ENCODE results near the gene C3orf20. TPM values are rescaled to one million over a fixed set of nuclear protein-coding genes. Genes with fewer than 3 reads are reported as not detected.
"Not testable (repeated sequence)": the region's sequence is repeated elsewhere in the genome, so short reads cannot be mapped to it uniquely, and the experiment has no call there.

Gene C3orf20
- total RNA-seq, 2 experiments from 2014 or later = 0.14 TPM; not detected in 1

GRCh38 chr3:14808025-14808424 is 133.1 kb downstream of the C3orf20 start:
- Mint-ChIP-seq H3K27me3 (peaks cover 51% of the 10 kb centered on the region), H3K4me1 (peaks cover 17% of the 10 kb centered on the region), H3K9me3 (no peaks in the 10 kb centered on the region), H3K27ac (no peak overlapping the region), H3K36me3 (no peaks in the 10 kb centered on the region), H3K4me3 (no peak overlapping the region)
- DNase-seq = no peak

GRCh38 chr3:14808502-14809266 is 133.7 kb downstream of the C3orf20 start:
- DNase-seq = no peak
- Mint-ChIP-seq H3K27me3 (peaks cover 54% of the 10 kb centered on the region), H3K9me3 (no peaks in the 10 kb centered on the region), H3K4me3 (no peak overlapping the region), H3K4me1 (peaks cover 17% of the 10 kb centered on the region), H3K27ac (no peak overlapping the region), H3K36me3 (no peaks in the 10 kb centered on the region)

GRCh38 chr3:14809611-14810010 is 134.7 kb downstream of the C3orf20 start:
- Mint-ChIP-seq H3K27me3 (peaks cover 59% of the 10 kb centered on the region), H3K4me1 (peaks cover 11% of the 10 kb centered on the region)
- not testable (repeated sequence) for H3K4me3 Mint-ChIP-seq, H3K27ac Mint-ChIP-seq, DNase-seq, H3K36me3 Mint-ChIP-seq, H3K9me3 Mint-ChIP-seq

- no peak overlapping the region for H3K4me3 Mint-ChIP-seq
- H3K27ac Mint-ChIP-seq = no peak overlapping the region
- H3K27me3 Mint-ChIP-seq = peaks cover 57% of the 10 kb centered on the region
- H3K36me3 Mint-ChIP-seq = no peaks in the 10 kb centered on the region
- DNase-seq = no peak
- peaks cover 6% of the 10 kb centered on the region for H3K4me1 Mint-ChIP-seq
- no peaks in the 10 kb centered on the region for H3K9me3 Mint-ChIP-seq
Measured at GRCh38 chr3:14810070-14810791, 135.3 kb downstream of the C3orf20 start.

GRCh38 chr3:14810801-14811661 is 136.1 kb downstream of the C3orf20 start:
- DNase-seq = no peak
- no peaks in the 10 kb centered on the region for H3K9me3 Mint-ChIP-seq
- peaks cover 56% of the 10 kb centered on the region for H3K27me3 Mint-ChIP-seq
- peaks cover 6% of the 10 kb centered on the region for H3K4me1 Mint-ChIP-seq
- no peaks in the 10 kb centered on the region for H3K36me3 Mint-ChIP-seq
- H3K4me3 Mint-ChIP-seq = peak overlapping the region; percentile 33
- no peak overlapping the region for H3K27ac Mint-ChIP-seq

- H3K4me3 Mint-ChIP-seq = no peak overlapping the region
- H3K4me1 Mint-ChIP-seq = peaks cover 6% of the 10 kb centered on the region
- DNase-seq = no peak
- H3K9me3 Mint-ChIP-seq = no peaks in the 10 kb centered on the region
- no peaks in the 10 kb centered on the region for H3K36me3 Mint-ChIP-seq
- H3K27me3 Mint-ChIP-seq = peaks cover 56% of the 10 kb centered on the region
- no peak overlapping the region for H3K27ac Mint-ChIP-seq
Measured at GRCh38 chr3:14811684-14812083, 136.7 kb downstream of the C3orf20 start.

- Mint-ChIP-seq H3K27me3 (peaks cover 52% of the 10 kb centered on the region), H3K27ac (no peak overlapping the region), H3K9me3 (no peaks in the 10 kb centered on the region), H3K4me1 (peaks cover 3% of the 10 kb centered on the region), H3K4me3 (no peak overlapping the region), H3K36me3 (no peaks in the 10 kb centered on the region)
- no peak for DNase-seq
Measured at GRCh38 chr3:14812196-14812790, 137.4 kb downstream of the C3orf20 start.

GRCh38 chr3:14814411-14814871 is 139.5 kb downstream of the C3orf20 start:
- H3K4me3 Mint-ChIP-seq = no peak overlapping the region
- H3K36me3 Mint-ChIP-seq = no peaks in the 10 kb centered on the region
- H3K9me3 Mint-ChIP-seq = no peaks in the 10 kb centered on the region
- H3K27me3 Mint-ChIP-seq = peaks cover 46% of the 10 kb centered on the region
- no peak overlapping the region for H3K27ac Mint-ChIP-seq
- DNase-seq = no peak
- peaks cover 3% of the 10 kb centered on the region for H3K4me1 Mint-ChIP-seq

GRCh38 chr3:14816359-14816758 is 141.4 kb downstream of the C3orf20 start:
- H3K27me3 Mint-ChIP-seq = peaks cover 32% of the 10 kb centered on the region

GRCh38 chr3:14818804-14819500 is 144.0 kb downstream of the C3orf20 start, which contains the start of gene FGD5:
TSS of gene FGD5 (plus strand) at chr3:14818962. CDS start at chr3:14819072, 110 bp downstream.
- Mint-ChIP-seq H3K27ac (no peak within 1 kb of the TSS), H3K9me3 (no peaks in the 10 kb centered on the region), H3K4me3 (no peak within 1 kb of the TSS)

More at GRCh38 chr3:14816359-14816758, 141.4 kb downstream of the C3orf20 start:
- no peaks in the 10 kb centered on the region for H3K9me3 Mint-ChIP-seq
- DNase-seq = no peak
- H3K4me3 Mint-ChIP-seq = no peak overlapping the region
- H3K36me3 Mint-ChIP-seq = no peaks in the 10 kb centered on the region
- H3K4me1 Mint-ChIP-seq = no peaks in the 10 kb centered on the region
- H3K27ac Mint-ChIP-seq = no peak overlapping the region

GRCh38 chr3:14819671-14820070 is 144.7 kb downstream of the C3orf20 start:
- Mint-ChIP-seq H3K27ac (no peak overlapping the region), H3K36me3 (no peaks in the 10 kb centered on the region), H3K4me1 (no peaks in the 10 kb centered on the region), H3K9me3 (no peaks in the 10 kb centered on the region), H3K27me3 (peaks cover 4% of the 10 kb centered on the region), H3K4me3 (no peak overlapping the region)
- DNase-seq = no peak

More at GRCh38 chr3:14818804-14819500, 144.0 kb downstream of the C3orf20 start, which contains the start of gene FGD5:
- Mint-ChIP-seq H3K4me1 (no peaks in the 10 kb centered on the region), H3K36me3 (no peaks in the 10 kb centered on the region), H3K27me3 (peaks cover 9% of the 10 kb centered on the region)
- DNase-seq = no peak

GRCh38 chr3:14820156-14820555 is 145.2 kb downstream of the C3orf20 start:
- no peak overlapping the region for H3K27ac Mint-ChIP-seq
- no peaks in the 10 kb centered on the region for H3K36me3 Mint-ChIP-seq
- H3K9me3 Mint-ChIP-seq = no peaks in the 10 kb centered on the region
- no peak for DNase-seq
- peaks cover 4% of the 10 kb centered on the region for H3K27me3 Mint-ChIP-seq
- H3K4me1 Mint-ChIP-seq = no peaks in the 10 kb centered on the region
- H3K4me3 Mint-ChIP-seq = no peak overlapping the region

GRCh38 chr3:14821151-14821550 is 146.2 kb downstream of the C3orf20 start:
- Mint-ChIP-seq H3K4me1 (no peaks in the 10 kb centered on the region), H3K27ac (no peak overlapping the region), H3K9me3 (no peaks in the 10 kb centered on the region), H3K36me3 (no peaks in the 10 kb centered on the region), H3K27me3 (peaks cover 4% of the 10 kb centered on the region), H3K4me3 (no peak overlapping the region)
- no peak for DNase-seq

- Mint-ChIP-seq H3K36me3 (no peaks in the 10 kb centered on the region), H3K9me3 (no peaks in the 10 kb centered on the region), H3K4me1 (no peaks in the 10 kb centered on the region), H3K27me3 (peaks cover 4% of the 10 kb centered on the region), H3K27ac (no peak overlapping the region), H3K4me3 (no peak overlapping the region)
- no peak for DNase-seq
Measured at GRCh38 chr3:14822134-14822533, 147.2 kb downstream of the C3orf20 start.

All from activated naive CD8-positive, alpha-beta T cell treated with anti-CD3 and anti-CD28 coated beads for 36 hours (primary cell).